ENCODE data around the gene SCN7A.

DNA sequence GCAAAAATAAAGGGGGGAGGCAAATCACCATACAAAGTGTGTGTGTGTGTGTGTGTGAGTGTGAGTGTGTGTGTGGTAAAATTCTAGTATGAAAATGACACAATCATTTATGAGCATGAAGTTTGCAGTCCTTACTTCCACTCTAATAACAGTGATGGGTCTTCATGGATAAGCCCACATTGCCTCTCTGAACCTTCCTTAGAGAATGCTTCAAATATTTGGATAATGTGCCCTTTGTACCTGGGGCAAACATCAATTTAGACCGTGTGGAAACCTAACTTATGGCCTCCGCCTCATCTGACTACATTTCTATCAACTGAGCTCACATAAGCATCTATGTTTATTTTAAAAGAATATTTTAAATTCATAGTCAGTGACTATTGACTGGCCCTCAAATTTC lies 122.0 kb downstream of the SCN7A start:
- TF ChIP-seq, protein P1, sequence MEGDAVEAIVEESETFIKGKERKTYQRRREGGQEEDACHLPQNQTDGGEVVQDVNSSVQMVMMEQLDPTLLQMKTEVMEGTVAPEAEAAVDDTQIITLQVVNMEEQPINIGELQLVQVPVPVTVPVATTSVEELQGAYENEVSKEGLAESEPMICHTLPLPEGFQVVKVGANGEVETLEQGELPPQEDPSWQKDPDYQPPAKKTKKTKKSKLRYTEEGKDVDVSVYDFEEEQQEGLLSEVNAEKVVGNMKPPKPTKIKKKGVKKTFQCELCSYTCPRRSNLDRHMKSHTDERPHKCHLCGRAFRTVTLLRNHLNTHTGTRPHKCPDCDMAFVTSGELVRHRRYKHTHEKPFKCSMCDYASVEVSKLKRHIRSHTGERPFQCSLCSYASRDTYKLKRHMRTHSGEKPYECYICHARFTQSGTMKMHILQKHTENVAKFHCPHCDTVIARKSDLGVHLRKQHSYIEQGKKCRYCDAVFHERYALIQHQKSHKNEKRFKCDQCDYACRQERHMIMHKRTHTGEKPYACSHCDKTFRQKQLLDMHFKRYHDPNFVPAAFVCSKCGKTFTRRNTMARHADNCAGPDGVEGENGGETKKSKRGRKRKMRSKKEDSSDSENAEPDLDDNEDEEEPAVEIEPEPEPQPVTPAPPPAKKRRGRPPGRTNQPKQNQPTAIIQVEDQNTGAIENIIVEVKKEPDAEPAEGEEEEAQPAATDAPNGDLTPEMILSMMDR (IDR thresholded peaks at IDR 0.05; ENCODE audit: low read depth, low read length): no peak
- no peak for TF ChIP-seq EZH2phosphoT487 (IDR thresholded peaks at IDR 0.05; ENCODE audit: low read depth)

Measured in OCI-LY3 (cell line).